Parathyroid adenoma (tissue), 2 donors: ENCODE measurements around the gene GAMT.

Experiments used
- H2AFZ ChIP-seq: fragments of 300-600 bp; sonication (generic); one replicate; pipeline ENCODE4 v1.7.0; 2017; ENCODE audit warnings: antibody characterized with exemption, mild to moderate bottlenecking
- H3K27ac ChIP-seq: fragments of 300-600 bp; sonication (generic); one replicate; pipeline ENCODE4 v1.7.0; 2017
- H3K27me3 ChIP-seq: fragments of 300-600 bp; sonication (generic); one replicate; pipeline ENCODE4 v1.7.0; 2017; ENCODE audit warnings: low read length; ENCODE audit not compliant: control insufficient read depth, insufficient read depth
- H3K36me3 ChIP-seq: fragments of 300-600 bp; sonication (generic); one replicate; pipeline ENCODE4 v1.7.0; 2017; ENCODE audit warnings: low read length; ENCODE audit not compliant: control insufficient read depth, insufficient read depth
- H3K4me1 ChIP-seq: fragments of 300-600 bp; sonication (generic); one replicate; pipeline ENCODE4 v1.7.0; 2017; ENCODE audit warnings: control low read depth
- H3K4me2 ChIP-seq: fragments of 300-600 bp; sonication (generic); one replicate; pipeline ENCODE4 v1.7.0; 2017; ENCODE audit warnings: low read length
- H3K4me3 ChIP-seq: fragments of 300-600 bp; sonication (generic); one replicate; pipeline ENCODE4 v1.7.0; 2017; ENCODE audit warnings: low read depth, low read length
- H3K79me2 ChIP-seq: fragments of 300-600 bp; sonication (generic); one replicate; pipeline ENCODE4 v1.7.0; 2017; ENCODE audit warnings: control low read depth
- H3K9ac ChIP-seq: fragments of 300-600 bp; sonication (generic); one replicate; pipeline ENCODE4 v1.7.0; 2017; ENCODE audit warnings: mild to moderate bottlenecking
- H3K9me3 ChIP-seq: fragments of 300-600 bp; sonication (generic); one replicate; pipeline ENCODE4 v1.7.0; 2017; ENCODE audit warnings: low read length; ENCODE audit not compliant: control insufficient read depth
- CTCF ChIP-seq: fragments of 300-600 bp; sonication (generic); IDR thresholded peaks from one replicate; pipeline ENCODE4 v1.7.0; 2017; ENCODE audit warnings: antibody characterized with exemption, mild to moderate bottlenecking
- donor health status: primary hyperparathyroidism.

Gene GAMT

GRCh38 chr19:1396768-1397679 is 4.3 kb downstream of the GAMT start:
- no peaks in the 10 kb centered on the region for H3K79me2 ChIP-seq
- no peak overlapping the region for H3K4me3 ChIP-seq
- H3K9ac ChIP-seq: no peak overlapping the region
- no peaks in the 10 kb centered on the region for H3K9me3 ChIP-seq
- H3K4me2 ChIP-seq: no peak overlapping the region
- no peak overlapping the region for H2AFZ ChIP-seq
- no peak overlapping the region for H3K27ac ChIP-seq
- H3K27me3 ChIP-seq: no peaks in the 10 kb centered on the region
- no peak for TF ChIP-seq CTCF
- no peaks in the 10 kb centered on the region for H3K4me1 ChIP-seq
- H3K36me3 ChIP-seq: no peaks in the 10 kb centered on the region

- Histone ChIP-seq H3K36me3 (no peaks in the 10 kb centered on the region), H3K9ac (no peak overlapping the region), H2AFZ (no peak overlapping the region)
Observed at GRCh38 chr19:1396019-1396767, 5.1 kb downstream of the GAMT start.

GRCh38 chr19:1395194-1396018 is 5.9 kb downstream of the GAMT start:
- no peaks in the 10 kb centered on the region for H3K79me2 ChIP-seq
- no peak for TF ChIP-seq CTCF
- H3K36me3 ChIP-seq: no peaks in the 10 kb centered on the region
- H3K27ac ChIP-seq: no peak overlapping the region
- H3K4me2 ChIP-seq: no peak overlapping the region
- H3K4me1 ChIP-seq: no peaks in the 10 kb centered on the region
- no peak overlapping the region for H3K4me3 ChIP-seq
- H3K9me3 ChIP-seq: no peaks in the 10 kb centered on the region
- no peaks in the 10 kb centered on the region for H3K27me3 ChIP-seq
- no peak overlapping the region for H3K9ac ChIP-seq
- no peak overlapping the region for H2AFZ ChIP-seq

More at GRCh38 chr19:1396019-1396767, 5.1 kb downstream of the GAMT start:
- Histone ChIP-seq H3K79me2 (no peaks in the 10 kb centered on the region), H3K4me3 (no peak overlapping the region), H3K27me3 (no peaks in the 10 kb centered on the region), H3K9me3 (no peaks in the 10 kb centered on the region), H3K4me2 (no peak overlapping the region), H3K27ac (no peak overlapping the region), H3K4me1 (no peaks in the 10 kb centered on the region)
- TF ChIP-seq CTCF: no peak

- no peak overlapping the region for H3K4me3 ChIP-seq
Observed at GRCh38 chr19:1394252-1395193, 6.8 kb downstream of the GAMT start.

More at GRCh38 chr19:1394252-1395193, 6.8 kb downstream of the GAMT start:
- no peak overlapping the region for H3K27ac ChIP-seq
- no peaks in the 10 kb centered on the region for H3K79me2 ChIP-seq
- no peaks in the 10 kb centered on the region for H3K4me1 ChIP-seq
- no peaks in the 10 kb centered on the region for H3K27me3 ChIP-seq
- no peaks in the 10 kb centered on the region for H3K36me3 ChIP-seq
- no peak overlapping the region for H2AFZ ChIP-seq
- no peaks in the 10 kb centered on the region for H3K9me3 ChIP-seq
- no peak overlapping the region for H3K4me2 ChIP-seq
- no peak overlapping the region for H3K9ac ChIP-seq
- TF ChIP-seq CTCF: no peak
